HepG2 (cell line): ENCODE data around the gene TSPAN7. TPM values are rescaled to one million over a fixed set of nuclear protein-coding genes. Genes with fewer than 3 reads are reported as not detected.

Source experiments
- ATAC-seq: fragments of 200-7000 bp; cut with Tn5 transposase; 3 replicates; pipeline ENCODE4 v1.9.1; 2020; ENCODE audit warnings: mild to moderate bottlenecking, moderate library complexity
- BruUV-seq: library from RNA; stranded (reverse); fragments of 400-500 nt; replicated peaks from 2 replicates; lab custom pipeline; 2021; lab: Mats Ljungman, UMichigan
- CTCF ChIA-PET: fragments of 300-600 bp; formaldehyde crosslinking; extraction: SDS; loops from one replicate; lab custom pipeline; 2021; ENCODE audit warnings: low total read pairs, inconsistent platforms, low intra/inter-chr PET ratio; lab: Yijun Ruan, JAX
- POLR2A ChIA-PET: fragments of 350-600 bp; sonication (Branson Sonifier 250); formaldehyde crosslinking; loops from one replicate; lab custom pipeline; 2020; ENCODE audit warnings: antibody characterized with exemption, inconsistent platforms; lab: Yijun Ruan, JAX
- DNase-seq: peaks from one replicate; pipeline ENCODE4 v3.0.0-alpha.2; 2015; ENCODE audit warnings: low spot score
- FAIRE-seq: peaks from 3 replicates; lab custom pipeline; 2011; peaks lifted over from hg19 to GRCh38; lab: Jason Lieb, UNC
- H2AFZ ChIP-seq: one replicate; pipeline ENCODE4 v1.6.1; 2011; ENCODE audit warnings: low read length, inconsistent platforms
- H3K27ac ChIP-seq: fragments of 300-600 bp; 3 replicates; pipeline ENCODE4 v1.8.0; 2011; ENCODE audit warnings: mixed run types, mild to moderate bottlenecking, mixed read lengths, low read length, inconsistent platforms; ENCODE audit not compliant: insufficient read depth; ENCODE audit errors: extremely low read length
- H3K27me3 ChIP-seq, 2 experiments: fragments of 200-600 bp in 1 of 2; 2 replicates in 1 of 2; 3 replicates in 1 of 2; pipeline versions ENCODE4 v1.6.0 to v1.8.0; 2011; ENCODE audit warnings: low read length in 2 of 2, mild to moderate bottlenecking in 2 of 2, moderate library complexity in 2 of 2, inconsistent platforms in 1 of 2; ENCODE audit not compliant: insufficient read depth in 2 of 2, control insufficient read depth in 1 of 2
- H3K36me3 ChIP-seq, 2 experiments: fragments of 200-600 bp in 1 of 2; replicated peaks in 1 of 2; 2 replicates in 1 of 2; 3 replicates in 1 of 2; pipeline versions ENCODE4 v1.5.1 to v1.8.0; 2011; ENCODE audit warnings: low read length in 2 of 2, inconsistent platforms in 1 of 2; ENCODE audit not compliant: insufficient read depth in 2 of 2, control insufficient read depth in 1 of 2
- H3K4me1 ChIP-seq: 2 replicates; pipeline ENCODE4 v1.5.1; 2012; ENCODE audit warnings: low read length, inconsistent platforms; ENCODE audit not compliant: insufficient read depth
- H3K4me2 ChIP-seq: 2 replicates; pipeline ENCODE4 v1.6.0; 2011; ENCODE audit warnings: low read depth, low read length, inconsistent platforms
- H3K4me3 ChIP-seq, 3 experiments: fragments of 200-600 bp in 1 of 3; sonication (generic), shearing (Covaris generic) in 1 of 3; replicated peaks in 1 of 3; 2 replicates each; pipeline ENCODE4 v1.5.1; 2011 to 2016; ENCODE audit warnings: low read length in 3 of 3, inconsistent platforms in 2 of 3, low read depth in 2 of 3, mild to moderate bottlenecking in 2 of 3, control low read depth in 1 of 3, mixed read lengths in 1 of 3; ENCODE audit not compliant: insufficient read depth in 1 of 3
- H3K79me2 ChIP-seq: one replicate; pipeline ENCODE4 v1.6.1; 2011; ENCODE audit warnings: low read length, inconsistent platforms; ENCODE audit not compliant: insufficient read depth
- H3K9ac ChIP-seq: 2 replicates; pipeline ENCODE4 v1.6.0; 2011; ENCODE audit warnings: mild to moderate bottlenecking, low read depth, low read length, inconsistent platforms; ENCODE audit not compliant: insufficient read depth
- H3K9me3 ChIP-seq: 2 replicates; pipeline ENCODE4 v1.5.1; 2012; ENCODE audit warnings: mild to moderate bottlenecking, low read length
- H4K20me1 ChIP-seq: 2 replicates; pipeline ENCODE4 v1.6.0; 2011; ENCODE audit warnings: inconsistent platforms, mild to moderate bottlenecking, low read length, moderate library complexity; ENCODE audit not compliant: insufficient read depth
- DMAP1 ChIP-seq: IDR thresholded peaks from 2 replicates; pipeline ENCODE4 v1.6.1; 2016
- KLF9 ChIP-seq: IDR thresholded peaks from 2 replicates; pipeline ENCODE4 v1.6.1; 2016; ENCODE audit warnings: low read depth
- KMT2A ChIP-seq: sonication (generic); formaldehyde crosslinking; IDR thresholded peaks from 2 replicates; pipeline ENCODE4 v1.4.0; 2020; ENCODE audit warnings: missing genetic modification reagents
- NFE2L2 ChIP-seq: fragments of 150-350 bp; IDR thresholded peaks from 2 replicates; pipeline ENCODE4 v1.6.1; 2014; ENCODE audit warnings: low read length
- SMARCC2 ChIP-seq: fragments of 450-650 bp; IDR thresholded peaks from 2 replicates; pipeline ENCODE4 v1.6.1; 2017; ENCODE audit warnings: antibody characterized with exemption, mild to moderate bottlenecking
- SNAI1 ChIP-seq: sonication (generic); formaldehyde crosslinking; IDR thresholded peaks from 2 replicates; pipeline ENCODE4 v1.5.0; 2020; ENCODE audit warnings: mild to moderate bottlenecking, missing genetic modification reagents, borderline replicate concordance
- TBX2 ChIP-seq: sonication (generic); formaldehyde crosslinking; IDR thresholded peaks from 2 replicates; pipeline ENCODE4 v1.5.0; 2020; ENCODE audit warnings: missing genetic modification reagents, mild to moderate bottlenecking, borderline replicate concordance
- ZNF614 ChIP-seq: IDR thresholded peaks from 2 replicates; pipeline ENCODE4 v1.6.1; 2018; ENCODE audit warnings: missing biosample characterization, missing genetic modification reagents, inconsistent platforms, borderline replicate concordance
- WGBS: methylation state at CpG from one replicate; pipeline ENCODE4 v1.1.6; 2017; ENCODE audit warnings: low lambda C conversion rate; 5-methylcytosine and 5-hydroxymethylcytosine counted together
- in situ Hi-C: cut with HindIII; loops from 2 replicates; pipeline ENCODE4 v1.10.0; 2017; ENCODE audit warnings: low pct_unique_long_range_greater_than_20kb; ENCODE audit not compliant: extremely low pct_ligation_motif_present
- intact Hi-C: fragments of 100-400 bp; cut with micrococcal nuclease; formaldehyde crosslinking; loops from one replicate; pipeline ENCODE4 v1.10.0; 2022; ENCODE audit not compliant: unreplicated experiment
- polyA plus RNA-seq, 8 experiments: library from polyadenylated mRNA; depleted of rRNA in 3 of 8; stranded (reverse) in 7 of 8; unstranded in 1 of 8; fragments of >200 nt; fragmentation: Illumina TruSeq in 4 of 8; extraction: Trizol in 4 of 8; gene quantifications; 2 replicates each; pipeline versions ENCODE4 v1.2.1 to v1.2.3, GENCODE V29; 2011 to 2016; ENCODE audit warnings: low read depth in 4 of 8, missing spikeins in 1 of 8, mixed read lengths in 1 of 8; ENCODE audit not compliant: insufficient read depth in 1 of 8
- total RNA-seq, 5 experiments: library from RNA; depleted of rRNA; stranded (reverse); fragments of >200 nt; fragmentation: Illumina TruSeq; extraction: Trizol; gene quantifications; 2 replicates each; pipeline ENCODE4 v1.2.3, GENCODE V29; 2016; ENCODE audit warnings: low read depth in 1 of 5
- TF ChIP-seq, protein P1 (sequence below): sonication (generic); formaldehyde crosslinking; IDR thresholded peaks from 2 replicates; pipeline ENCODE4 v1.4.0; 2020; ENCODE audit warnings: mild to moderate bottlenecking, missing genetic modification reagents, borderline replicate concordance
- TF ChIP-seq, protein P2 (sequence below): sonication (generic); formaldehyde crosslinking; IDR thresholded peaks from 2 replicates; pipeline ENCODE4 v1.4.0; 2020; ENCODE audit warnings: mild to moderate bottlenecking, missing genetic modification reagents
- TF ChIP-seq, protein P3 (sequence below): IDR thresholded peaks from 2 replicates; pipeline ENCODE4 v1.6.1; 2016

TSPAN7 gene
- total and polyA plus RNA-seq, 2 of the 13 experiments (the other 11 are each of a cell fraction or from before 2014, with no cell fraction given): 21.4 to 47.1 TPM

DNA sequence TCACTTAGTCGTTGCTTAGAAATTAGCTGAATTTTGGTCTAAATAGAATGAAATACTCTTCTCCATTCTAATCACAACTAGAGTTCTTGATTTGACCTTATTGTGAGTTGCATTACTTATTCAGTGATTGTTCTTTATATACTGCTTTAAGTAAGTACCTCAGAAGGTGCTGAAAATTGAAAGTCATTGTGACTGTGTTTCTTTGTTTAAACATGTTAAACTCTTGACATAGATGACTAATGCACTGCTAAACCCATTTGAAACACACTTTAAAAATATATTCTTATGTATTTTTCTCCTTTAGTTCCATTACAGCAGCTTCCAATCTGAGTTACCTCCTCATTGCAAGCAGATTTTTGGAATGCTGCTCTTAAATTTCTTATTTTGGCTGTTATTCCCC lies 9.1 kb downstream of the TSPAN7 start:
- CTCF ChIA-PET: no interaction called here
- no peaks in the 10 kb centered on the region for H3K4me1 ChIP-seq
- DNase-seq (no peak), ATAC-seq (no peak), FAIRE-seq (no peak)
- no peaks in the 10 kb centered on the region for H3K9me3 ChIP-seq
- POLR2A ChIA-PET: no interaction called here
- TF ChIP-seq SMARCC2: no peak
- peak; percentile 45 for TF ChIP-seq NFE2L2
- H3K4me2 ChIP-seq: no peak overlapping the region
- no peak overlapping the region for H3K9ac ChIP-seq
- H3K27ac ChIP-seq: no peak overlapping the region
- in situ Hi-C loops (no loop called here), intact Hi-C loops (no loop called here)
- no peak overlapping the region for H3K4me3 ChIP-seq
- H3K36me3 ChIP-seq: no peaks in the 10 kb centered on the region
- WGBS: 88% methylated on average over 1 of the region's 1 CpG
- no peaks in the 10 kb centered on the region for H4K20me1 ChIP-seq
- no peaks in the 10 kb centered on the region for H3K27me3 ChIP-seq
- no peaks in the 10 kb centered on the region for H3K79me2 ChIP-seq
- no peak overlapping the region for H2AFZ ChIP-seq
- BruUV-seq: no TSS peak

DNA sequence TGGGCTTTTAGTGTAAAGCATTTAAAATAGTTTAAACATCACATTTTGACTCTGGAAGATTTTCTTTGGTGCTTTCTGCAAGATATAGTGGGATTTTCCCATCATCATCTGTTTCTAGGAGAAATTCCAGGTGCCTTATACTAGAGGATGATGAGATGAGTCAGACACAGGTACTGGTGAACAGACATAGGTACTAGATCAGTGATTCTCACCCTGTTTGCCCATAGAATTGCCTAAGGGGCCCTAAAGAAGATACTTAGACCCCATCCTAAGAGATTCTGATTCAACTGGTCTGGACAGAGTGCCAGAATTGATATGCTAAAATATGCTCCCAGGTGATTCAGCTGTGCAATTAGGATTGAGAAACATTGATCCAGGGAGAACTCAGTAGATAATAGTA lies 9.7 kb downstream of the TSPAN7 start:
- intact Hi-C loops: no loop called here
- TF ChIP-seq, protein P1, sequence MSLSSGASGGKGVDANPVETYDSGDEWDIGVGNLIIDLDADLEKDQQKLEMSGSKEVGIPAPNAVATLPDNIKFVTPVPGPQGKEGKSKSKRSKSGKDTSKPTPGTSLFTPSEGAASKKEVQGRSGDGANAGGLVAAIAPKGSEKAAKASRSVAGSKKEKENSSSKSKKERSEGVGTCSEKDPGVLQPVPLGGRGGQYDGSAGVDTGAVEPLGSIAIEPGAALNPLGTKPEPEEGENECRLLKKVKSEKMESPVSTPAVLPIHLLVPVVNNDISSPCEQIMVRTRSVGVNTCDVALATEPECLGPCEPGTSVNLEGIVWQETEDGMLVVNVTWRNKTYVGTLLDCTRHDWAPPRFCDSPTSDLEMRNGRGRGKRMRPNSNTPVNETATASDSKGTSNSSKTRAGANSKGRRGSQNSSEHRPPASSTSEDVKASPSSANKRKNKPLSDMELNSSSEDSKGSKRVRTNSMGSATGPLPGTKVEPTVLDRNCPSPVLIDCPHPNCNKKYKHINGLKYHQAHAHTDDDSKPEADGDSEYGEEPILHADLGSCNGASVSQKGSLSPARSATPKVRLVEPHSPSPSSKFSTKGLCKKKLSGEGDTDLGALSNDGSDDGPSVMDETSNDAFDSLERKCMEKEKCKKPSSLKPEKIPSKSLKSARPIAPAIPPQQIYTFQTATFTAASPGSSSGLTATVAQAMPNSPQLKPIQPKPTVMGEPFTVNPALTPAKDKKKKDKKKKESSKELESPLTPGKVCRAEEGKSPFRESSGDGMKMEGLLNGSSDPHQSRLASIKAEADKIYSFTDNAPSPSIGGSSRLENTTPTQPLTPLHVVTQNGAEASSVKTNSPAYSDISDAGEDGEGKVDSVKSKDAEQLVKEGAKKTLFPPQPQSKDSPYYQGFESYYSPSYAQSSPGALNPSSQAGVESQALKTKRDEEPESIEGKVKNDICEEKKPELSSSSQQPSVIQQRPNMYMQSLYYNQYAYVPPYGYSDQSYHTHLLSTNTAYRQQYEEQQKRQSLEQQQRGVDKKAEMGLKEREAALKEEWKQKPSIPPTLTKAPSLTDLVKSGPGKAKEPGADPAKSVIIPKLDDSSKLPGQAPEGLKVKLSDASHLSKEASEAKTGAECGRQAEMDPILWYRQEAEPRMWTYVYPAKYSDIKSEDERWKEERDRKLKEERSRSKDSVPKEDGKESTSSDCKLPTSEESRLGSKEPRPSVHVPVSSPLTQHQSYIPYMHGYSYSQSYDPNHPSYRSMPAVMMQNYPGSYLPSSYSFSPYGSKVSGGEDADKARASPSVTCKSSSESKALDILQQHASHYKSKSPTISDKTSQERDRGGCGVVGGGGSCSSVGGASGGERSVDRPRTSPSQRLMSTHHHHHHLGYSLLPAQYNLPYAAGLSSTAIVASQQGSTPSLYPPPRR (CRISPR knock-in tag): no peak
- no peak for TF ChIP-seq SNAI1
- TF ChIP-seq ZNF614 (CRISPR knock-in tag): no peak
- TF ChIP-seq TBX2 (CRISPR knock-in tag): no peak
- TF ChIP-seq DMAP1 (CRISPR knock-in tag): no peak
- TF ChIP-seq KMT2A (CRISPR knock-in tag): no peak
- TF ChIP-seq KLF9 (CRISPR knock-in tag): no peak
- TF ChIP-seq, protein P2, sequence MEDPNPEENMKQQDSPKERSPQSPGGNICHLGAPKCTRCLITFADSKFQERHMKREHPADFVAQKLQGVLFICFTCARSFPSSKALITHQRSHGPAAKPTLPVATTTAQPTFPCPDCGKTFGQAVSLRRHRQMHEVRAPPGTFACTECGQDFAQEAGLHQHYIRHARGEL (CRISPR knock-in tag): no peak
- TF ChIP-seq, protein P3, sequence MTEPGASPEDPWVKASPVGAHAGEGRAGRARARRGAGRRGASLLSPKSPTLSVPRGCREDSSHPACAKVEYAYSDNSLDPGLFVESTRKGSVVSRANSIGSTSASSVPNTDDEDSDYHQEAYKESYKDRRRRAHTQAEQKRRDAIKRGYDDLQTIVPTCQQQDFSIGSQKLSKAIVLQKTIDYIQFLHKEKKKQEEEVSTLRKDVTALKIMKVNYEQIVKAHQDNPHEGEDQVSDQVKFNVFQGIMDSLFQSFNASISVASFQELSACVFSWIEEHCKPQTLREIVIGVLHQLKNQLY (CRISPR knock-in tag): no peak
- H3K27ac ChIP-seq: no peak overlapping the region
- no peak overlapping the region for H2AFZ ChIP-seq
- no peaks in the 10 kb centered on the region for H3K9me3 ChIP-seq
- CTCF ChIA-PET: no interaction called here
- no peak overlapping the region for H3K9ac ChIP-seq
- no TSS peak for BruUV-seq
- FAIRE-seq (no peak), ATAC-seq (no peak), DNase-seq (no peak)
- no peaks in the 10 kb centered on the region for H4K20me1 ChIP-seq
- no peak overlapping the region for H3K4me3 ChIP-seq
- POLR2A ChIA-PET: no interaction called here
- H3K36me3 ChIP-seq: no peaks in the 10 kb centered on the region
- no peak overlapping the region for H3K4me2 ChIP-seq
- H3K4me1 ChIP-seq: 0 out of 2 replicates have a peak, but pooled peaks cover under 1% of the 10 kb centered on the region
- no peaks in the 10 kb centered on the region for H3K79me2 ChIP-seq
- no peaks in the 10 kb centered on the region for H3K27me3 ChIP-seq
- in situ Hi-C loops: no loop called here
